ENCODE results near the gene DIAPH3.
"Not testable (repeated sequence)": the region's sequence is repeated elsewhere in the genome, so short reads cannot be mapped to it uniquely, and the experiment has no call there.

Gene DIAPH3

GRCh38 chr13:60094385-60095088 lies 69.2 kb downstream of the DIAPH3 start:
- DNase-seq = no peak

- no peak for DNase-seq
These were observed 70.2 kb downstream of the DIAPH3 start for GRCh38 chr13:60093425-60094019.

GRCh38 chr13:60091573-60091972 lies 72.2 kb downstream of the DIAPH3 start:
- DNase-seq = no peak

- no peak for DNase-seq
These were observed 73.2 kb downstream of the DIAPH3 start for GRCh38 chr13:60090574-60090973.

- not testable (repeated sequence) for DNase-seq
These were observed 79.9 kb downstream of the DIAPH3 start for GRCh38 chr13:60083780-60084179.

- no peak for DNase-seq
These were observed 82.9 kb downstream of the DIAPH3 start for GRCh38 chr13:60080850-60081249.

- no peak for DNase-seq
These were observed 85.5 kb downstream of the DIAPH3 start for GRCh38 chr13:60078226-60078625.

- peak; percentile 9 for DNase-seq
These were observed 87.9 kb downstream of the DIAPH3 start for GRCh38 chr13:60075850-60076249.

- no peak for DNase-seq
These were observed 89.3 kb downstream of the DIAPH3 start for GRCh38 chr13:60074397-60074796.

- no peak for DNase-seq
These were observed 97.5 kb downstream of the DIAPH3 start for GRCh38 chr13:60066226-60066625.

GRCh38 chr13:60062502-60062901 lies 101.2 kb downstream of the DIAPH3 start:
- no peak for DNase-seq

- DNase-seq = no peak
These were observed 102.0 kb downstream of the DIAPH3 start for GRCh38 chr13:60061737-60062136.

GRCh38 chr13:60051754-60052285 lies 111.9 kb downstream of the DIAPH3 start:
- no peak for DNase-seq

- not testable (repeated sequence) for DNase-seq
These were observed 115.4 kb downstream of the DIAPH3 start for GRCh38 chr13:60048353-60048752.

- no peak for DNase-seq
These were observed 115.8 kb downstream of the DIAPH3 start for GRCh38 chr13:60047918-60048317.

- no peak for DNase-seq
These were observed 119.4 kb downstream of the DIAPH3 start for GRCh38 chr13:60044321-60044720.

- DNase-seq = no peak
These were observed 120.5 kb downstream of the DIAPH3 start for GRCh38 chr13:60043262-60043661.

- not testable (repeated sequence) for DNase-seq
These were observed 123.1 kb downstream of the DIAPH3 start for GRCh38 chr13:60040668-60041067.

- no peak for DNase-seq
These were observed 127.9 kb downstream of the DIAPH3 start for GRCh38 chr13:60035874-60036273.

- DNase-seq = no peak
These were observed 130.9 kb downstream of the DIAPH3 start for GRCh38 chr13:60032851-60033250.

GRCh38 chr13:60028021-60028420 lies 135.7 kb downstream of the DIAPH3 start:
- peak; percentile 11 for DNase-seq

- no peak for DNase-seq
These were observed 137.4 kb downstream of the DIAPH3 start for GRCh38 chr13:60026286-60026685.

- no peak for DNase-seq
These were observed 143.4 kb downstream of the DIAPH3 start for GRCh38 chr13:60020288-60020687.
